NB4 (cell line): ENCODE measurements around the gene FYCO1.

Experiments
- POLR2A ChIP-seq: IDR thresholded peaks from 2 replicates; pipeline ENCODE4 v1.6.1; 2011; ENCODE audit warnings: mild to moderate bottlenecking; ENCODE audit not compliant: insufficient read length; ENCODE audit errors: extremely low read depth
- TF ChIP-seq, protein P1 (sequence below): IDR thresholded peaks from one replicate; pipeline ENCODE4 v1.5.1; 2012; ENCODE audit warnings: low read depth, low read length

DNA sequence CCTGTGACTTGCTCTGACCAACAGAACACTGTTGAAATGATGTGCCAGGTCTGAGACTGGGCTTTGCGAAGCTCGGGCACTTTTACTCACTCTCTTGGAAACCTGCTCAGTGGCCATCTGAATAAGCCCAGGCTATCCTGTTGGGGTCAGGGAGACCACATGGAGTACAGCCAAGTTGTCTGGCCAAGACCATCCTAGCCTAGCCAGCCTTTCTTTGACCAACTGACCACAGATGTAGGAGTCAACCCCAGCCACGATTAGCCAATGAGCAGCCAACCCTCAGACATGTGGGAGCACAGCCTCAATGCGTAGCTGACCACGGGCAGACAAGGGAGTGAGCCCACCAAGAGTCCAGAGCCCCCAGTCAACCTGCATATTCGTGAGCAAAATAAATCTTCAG lies 83.2 kb downstream of the FYCO1 start:
- TF ChIP-seq POLR2A: no peak
- TF ChIP-seq, protein P1, sequence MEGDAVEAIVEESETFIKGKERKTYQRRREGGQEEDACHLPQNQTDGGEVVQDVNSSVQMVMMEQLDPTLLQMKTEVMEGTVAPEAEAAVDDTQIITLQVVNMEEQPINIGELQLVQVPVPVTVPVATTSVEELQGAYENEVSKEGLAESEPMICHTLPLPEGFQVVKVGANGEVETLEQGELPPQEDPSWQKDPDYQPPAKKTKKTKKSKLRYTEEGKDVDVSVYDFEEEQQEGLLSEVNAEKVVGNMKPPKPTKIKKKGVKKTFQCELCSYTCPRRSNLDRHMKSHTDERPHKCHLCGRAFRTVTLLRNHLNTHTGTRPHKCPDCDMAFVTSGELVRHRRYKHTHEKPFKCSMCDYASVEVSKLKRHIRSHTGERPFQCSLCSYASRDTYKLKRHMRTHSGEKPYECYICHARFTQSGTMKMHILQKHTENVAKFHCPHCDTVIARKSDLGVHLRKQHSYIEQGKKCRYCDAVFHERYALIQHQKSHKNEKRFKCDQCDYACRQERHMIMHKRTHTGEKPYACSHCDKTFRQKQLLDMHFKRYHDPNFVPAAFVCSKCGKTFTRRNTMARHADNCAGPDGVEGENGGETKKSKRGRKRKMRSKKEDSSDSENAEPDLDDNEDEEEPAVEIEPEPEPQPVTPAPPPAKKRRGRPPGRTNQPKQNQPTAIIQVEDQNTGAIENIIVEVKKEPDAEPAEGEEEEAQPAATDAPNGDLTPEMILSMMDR: no peak
